KMS-11 (cell line): ENCODE measurements around the gene COL25A1.

Source experiments
- H2AFZ ChIP-seq: fragments of 200-600 bp; sonication (generic); 2 replicates; pipeline ENCODE4 v1.6.1; 2016; ENCODE audit warnings: antibody characterized with exemption, mixed run types, low read depth
- H3K27ac ChIP-seq: fragments of 200-600 bp; sonication (generic); 2 replicates; pipeline ENCODE4 v1.6.1; 2016; ENCODE audit warnings: mild to moderate bottlenecking, mixed run types
- H3K27me3 ChIP-seq: fragments of 200-600 bp; sonication (generic); 2 replicates; pipeline ENCODE4 v1.6.1; 2017; ENCODE audit warnings: mild to moderate bottlenecking, low read depth, mixed run types, moderate library complexity; ENCODE audit not compliant: insufficient read depth
- H3K36me3 ChIP-seq: fragments of 200-600 bp; sonication (generic); 2 replicates; pipeline ENCODE4 v1.6.1; 2017; ENCODE audit warnings: mild to moderate bottlenecking, mixed run types; ENCODE audit not compliant: insufficient read depth
- H3K4me1 ChIP-seq: fragments of 200-600 bp; sonication (generic); 2 replicates; pipeline ENCODE4 v1.6.1; 2016; ENCODE audit warnings: mild to moderate bottlenecking, low read depth, mixed run types; ENCODE audit not compliant: poor library complexity, severe bottlenecking
- H3K4me2 ChIP-seq: fragments of 200-600 bp; sonication (generic); 2 replicates; pipeline ENCODE4 v1.7.0; 2016; ENCODE audit warnings: mild to moderate bottlenecking, mixed run types
- H3K4me3 ChIP-seq: fragments of 200-600 bp; sonication (generic); IDR thresholded peaks from 2 replicates; pipeline ENCODE4 v1.6.1; 2017; ENCODE audit warnings: low read depth, low read length, mixed read lengths; ENCODE audit not compliant: insufficient read depth
- H3K79me2 ChIP-seq: fragments of 200-600 bp; sonication (generic); 2 replicates; pipeline ENCODE4 v1.6.1; 2016; ENCODE audit warnings: low read depth, mixed run types; ENCODE audit not compliant: insufficient read depth
- H3K9ac ChIP-seq: fragments of 200-600 bp; sonication (generic); 2 replicates; pipeline ENCODE4 v1.6.1; 2016; ENCODE audit warnings: mild to moderate bottlenecking, mixed run types
- H4K20me1 ChIP-seq: fragments of 200-600 bp; sonication (generic); 2 replicates; pipeline ENCODE4 v1.6.1; 2016; ENCODE audit warnings: mild to moderate bottlenecking, mixed run types; ENCODE audit not compliant: insufficient read depth
- CTCF ChIP-seq: fragments of 200-600 bp; sonication (generic); conservative IDR thresholded peaks from 2 replicates; pipeline ENCODE4 v1.6.1; 2017; ENCODE audit warnings: low read depth, mild to moderate bottlenecking, antibody characterized with exemption, low read length, moderate library complexity, mixed read lengths

Gene COL25A1

GRCh38 chr4:108852691-108853090, 449.8 kb downstream of the COL25A1 start:
- H3K4me3 ChIP-seq, result no peak overlapping the region
- H3K27me3 ChIP-seq, result no peaks in the 10 kb centered on the region
- no peak overlapping the region for H2AFZ ChIP-seq
- peak overlapping the region; percentile 16; the same call in 1 of the 2 replicates for H3K27ac ChIP-seq
- no peaks in the 10 kb centered on the region for H4K20me1 ChIP-seq
- H3K4me1 ChIP-seq, result peaks cover 79% of the 10 kb centered on the region
- no peak for TF ChIP-seq CTCF
- H3K79me2 ChIP-seq, result no peaks in the 10 kb centered on the region
- no peaks in the 10 kb centered on the region for H3K36me3 ChIP-seq
- no peak overlapping the region; the same call in 1 of the 2 replicates for H3K9ac ChIP-seq
- peak overlapping the region; percentile 81 for H3K4me2 ChIP-seq

- no peaks in the 10 kb centered on the region for H4K20me1 ChIP-seq
- H3K27me3 ChIP-seq, result no peaks in the 10 kb centered on the region
- TF ChIP-seq CTCF, result no peak
- no peak overlapping the region for H3K9ac ChIP-seq
- H3K4me2 ChIP-seq, result peak overlapping the region; percentile 81; the same call in 1 of the 2 replicates
- H3K79me2 ChIP-seq, result no peaks in the 10 kb centered on the region
- H3K4me1 ChIP-seq, result peaks cover 85% of the 10 kb centered on the region
- no peak overlapping the region for H2AFZ ChIP-seq
- no peak overlapping the region for H3K27ac ChIP-seq
- H3K4me3 ChIP-seq, result no peak overlapping the region
- H3K36me3 ChIP-seq, result no peaks in the 10 kb centered on the region
Observed at GRCh38 chr4:108851366-108851765, 451.1 kb downstream of the COL25A1 start.

- no peaks in the 10 kb centered on the region for H3K79me2 ChIP-seq
- no peak for TF ChIP-seq CTCF
- H3K4me3 ChIP-seq, result no peak overlapping the region
- H3K4me2 ChIP-seq, result peak overlapping the region; percentile 81
- H2AFZ ChIP-seq, result no peak overlapping the region
- peak overlapping the region; percentile 44; the same call in 1 of the 2 replicates for H3K27ac ChIP-seq
- no peaks in the 10 kb centered on the region for H3K36me3 ChIP-seq
- H3K4me1 ChIP-seq, result peaks cover 80% of the 10 kb centered on the region
- no peaks in the 10 kb centered on the region for H4K20me1 ChIP-seq
- H3K9ac ChIP-seq, result no peak overlapping the region
- H3K27me3 ChIP-seq, result no peaks in the 10 kb centered on the region
Observed at GRCh38 chr4:108850219-108850649, 452.2 kb downstream of the COL25A1 start.

- Histone ChIP-seq H3K4me3 (no peak overlapping the region), H3K9ac (no peak overlapping the region), H3K27me3 (no peaks in the 10 kb centered on the region), H3K27ac (peak overlapping the region; percentile 44; the same call in 1 of the 2 replicates), H3K4me2 (peak overlapping the region; percentile 81), H2AFZ (no peak overlapping the region), H3K4me1 (peaks cover 74% of the 10 kb centered on the region), H3K36me3 (no peaks in the 10 kb centered on the region), H4K20me1 (no peaks in the 10 kb centered on the region), H3K79me2 (no peaks in the 10 kb centered on the region)
- TF ChIP-seq CTCF, result no peak
Observed at GRCh38 chr4:108849611-108850168, 452.8 kb downstream of the COL25A1 start.
